Thyroid gland (tissue), 4 donors: ENCODE measurements around the gene OAT.

Experiments
- POLR2A ChIP-seq, 2 donors: fragments of 450-650 bp; IDR thresholded peaks; one replicate each; pipeline ENCODE4 v1.6.1; 2017; ENCODE audit warnings: antibody characterized with exemption in 2 of 2, mild to moderate bottlenecking in 2 of 2, moderate library complexity in 1 of 2
- TF ChIP-seq, protein P1 (sequence below), 6 experiments: fragments of 200-600 bp in 3 of 6; fragments of 450-650 bp in 3 of 6; sonication (generic) in 3 of 6; IDR thresholded peaks; one replicate each; pipeline ENCODE4 v1.5.1; 2016 to 2019; ENCODE audit warnings: antibody characterized with exemption in 6 of 6, mild to moderate bottlenecking in 2 of 6, inconsistent platforms in 1 of 6, moderate library complexity in 1 of 6

DNA sequence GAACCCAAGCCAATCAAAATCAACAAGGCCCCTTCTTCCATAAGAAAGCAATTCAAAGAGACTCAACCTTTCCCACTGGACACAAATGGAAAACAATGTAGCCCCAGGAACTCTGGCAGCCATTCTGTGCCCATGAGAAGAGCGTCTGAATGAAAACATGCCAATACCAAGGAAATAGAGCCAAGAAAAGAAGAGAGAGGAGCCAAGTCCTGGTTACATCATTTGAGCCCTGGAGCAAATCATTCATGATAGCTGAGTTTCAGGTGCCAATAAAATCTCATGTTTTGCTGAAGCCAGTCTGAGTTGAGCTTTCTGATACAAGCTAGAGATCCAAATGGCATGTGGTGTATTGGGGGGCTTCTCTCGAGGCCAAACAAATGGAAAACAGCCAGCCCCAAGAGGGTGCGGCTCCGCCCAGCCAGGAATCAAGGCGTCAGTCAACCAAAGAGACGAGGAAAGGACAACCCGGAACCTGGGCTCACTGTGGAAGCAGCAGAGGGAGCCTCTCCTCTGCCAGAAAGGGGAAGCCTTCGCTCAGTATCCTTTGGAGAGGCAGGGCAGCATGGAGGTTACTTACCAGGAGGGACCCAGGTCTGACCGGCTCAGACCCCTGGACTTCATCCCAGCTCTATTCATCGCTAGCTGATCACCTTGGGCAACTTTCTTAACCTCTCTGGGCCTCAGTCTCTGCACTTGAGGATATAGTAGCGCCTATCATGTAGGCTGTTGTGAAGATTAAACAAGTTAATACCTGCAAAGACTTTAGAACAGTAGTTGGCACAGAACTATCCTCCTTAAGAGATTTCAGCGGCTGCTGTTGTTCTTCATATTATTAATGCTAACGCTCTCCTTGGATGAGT is 61.8 kb downstream of the OAT start:
- TF ChIP-seq, protein P1, sequence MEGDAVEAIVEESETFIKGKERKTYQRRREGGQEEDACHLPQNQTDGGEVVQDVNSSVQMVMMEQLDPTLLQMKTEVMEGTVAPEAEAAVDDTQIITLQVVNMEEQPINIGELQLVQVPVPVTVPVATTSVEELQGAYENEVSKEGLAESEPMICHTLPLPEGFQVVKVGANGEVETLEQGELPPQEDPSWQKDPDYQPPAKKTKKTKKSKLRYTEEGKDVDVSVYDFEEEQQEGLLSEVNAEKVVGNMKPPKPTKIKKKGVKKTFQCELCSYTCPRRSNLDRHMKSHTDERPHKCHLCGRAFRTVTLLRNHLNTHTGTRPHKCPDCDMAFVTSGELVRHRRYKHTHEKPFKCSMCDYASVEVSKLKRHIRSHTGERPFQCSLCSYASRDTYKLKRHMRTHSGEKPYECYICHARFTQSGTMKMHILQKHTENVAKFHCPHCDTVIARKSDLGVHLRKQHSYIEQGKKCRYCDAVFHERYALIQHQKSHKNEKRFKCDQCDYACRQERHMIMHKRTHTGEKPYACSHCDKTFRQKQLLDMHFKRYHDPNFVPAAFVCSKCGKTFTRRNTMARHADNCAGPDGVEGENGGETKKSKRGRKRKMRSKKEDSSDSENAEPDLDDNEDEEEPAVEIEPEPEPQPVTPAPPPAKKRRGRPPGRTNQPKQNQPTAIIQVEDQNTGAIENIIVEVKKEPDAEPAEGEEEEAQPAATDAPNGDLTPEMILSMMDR (IDR thresholded peaks at IDR 0.05), result no peak
- no peak for TF ChIP-seq POLR2A (IDR thresholded peaks at IDR 0.05)
